Measurements from ENCODE around the gene AKR1D1. TPM values are rescaled to one million over a fixed set of nuclear protein-coding genes. Genes with fewer than 3 reads are reported as not detected.
A peak's percentile ranks its signal among the peaks of the same experiment; 100 is the strongest.

AKR1D1 gene
- total and polyA plus RNA-seq, 2 of the 13 experiments (the other 11 are each of a cell fraction or from before 2014, with no cell fraction given), result 6.9 to 37.0 TPM

- TF ChIP-seq NFE2 (CRISPR knock-in tag; IDR thresholded peaks at IDR 0.05) (no peak), ZBTB8A (CRISPR knock-in tag; IDR thresholded peaks at IDR 0.05; ENCODE audit: borderline replicate concordance, low read depth) (0 out of 2 replicates have a peak, but pooled peaks have one; percentile 57), HMGXB4 (CRISPR knock-in tag; IDR thresholded peaks at IDR 0.05; ENCODE audit: borderline replicate concordance in 1 of 2, low read depth in 1 of 2) (peak in 1 of 2 experiments; percentile 20; a peak in 1 of 4 replicates), NR2F6 (IDR thresholded peaks at IDR 0.05) (peak; percentile 93), NR2F6 (CRISPR knock-in tag; IDR thresholded peaks at IDR 0.05) (peak; percentile 87), POLR2G (IDR thresholded peaks at IDR 0.05; ENCODE audit: low read depth, low read length) (peak; percentile 46; the same call in 1 of the 2 replicates), NCOA2 (CRISPR knock-in tag; IDR thresholded peaks at IDR 0.05) (peak; percentile 18; the same call in 1 of the 2 replicates), HNF4G (IDR thresholded peaks at IDR 0.05; ENCODE audit: borderline replicate concordance, low read depth, low read length) (peak; percentile 71; the same call in 1 of the 2 replicates), HNF4G (CRISPR knock-in tag; IDR thresholded peaks at IDR 0.05; ENCODE audit: borderline replicate concordance, low read depth) (no peak), ZNF891 (CRISPR knock-in tag; IDR thresholded peaks at IDR 0.05) (no peak), ZBTB7B (CRISPR knock-in tag; IDR thresholded peaks at IDR 0.05) (peak; percentile 63; the same call in 1 of the 2 replicates), NFIC (IDR thresholded peaks at IDR 0.05; ENCODE audit: low read length) (peak; percentile 53; the same call in 1 of the 2 replicates), SP2 (CRISPR knock-in tag; IDR thresholded peaks at IDR 0.05) (no peak), STAT6 (CRISPR knock-in tag; IDR thresholded peaks at IDR 0.05; ENCODE audit: borderline replicate concordance) (no peak), FOXK1 (CRISPR knock-in tag; IDR thresholded peaks at IDR 0.05; ENCODE audit: borderline replicate concordance, low read depth) (0 out of 2 replicates have a peak, but pooled peaks have one; percentile 10), CSRNP1 (CRISPR knock-in tag; IDR thresholded peaks at IDR 0.05) (0 out of 2 replicates have a peak, but pooled peaks have one; percentile 38), ZNF256 (CRISPR knock-in tag; conservative IDR thresholded peaks at IDR 0.05) (no peak), PTBP1 (IDR thresholded peaks at IDR 0.05; ENCODE audit: low read depth, low read length, poor library complexity, severe bottlenecking) (no peak)
These were observed 11.4 kb upstream of the AKR1D1 start (continued) for GRCh38 chr7:138064856-138065357.

Measured in HepG2 (cell line).